PFSK-1 (cell line): ENCODE data around the gene CNGA1.

Source experiments
- FOXP2 ChIP-seq: optimal IDR thresholded peaks from 2 replicates; pipeline ENCODE3; 2011; ENCODE audit warnings: borderline replicate concordance, control low read depth, inconsistent platforms; ENCODE audit not compliant: insufficient read depth; ENCODE audit errors: extremely low read length, extremely low read depth
- POLR2AphosphoS5 ChIP-seq: IDR thresholded peaks from 2 replicates; pipeline ENCODE4 v1.6.1; 2012; ENCODE audit warnings: low read depth, mild to moderate bottlenecking, control low read depth, low read length, moderate library complexity
- REST ChIP-seq, 2 experiments: IDR thresholded peaks; 2 replicates each; pipeline versions ENCODE4 v1.6.1 to v1.8.0; 2011 to 2012; ENCODE audit warnings: low read depth in 2 of 2, low read length in 2 of 2, control low read depth in 1 of 2, inconsistent platforms in 1 of 2, mild to moderate bottlenecking in 1 of 2, moderate library complexity in 1 of 2; ENCODE audit not compliant: insufficient read depth in 1 of 2
- SIN3A ChIP-seq: IDR thresholded peaks from 2 replicates; pipeline ENCODE4 v1.6.1; 2012; ENCODE audit warnings: mild to moderate bottlenecking, low read length, moderate library complexity, borderline replicate concordance; ENCODE audit not compliant: insufficient read depth
- TAF1 ChIP-seq: IDR thresholded peaks from 2 replicates; pipeline ENCODE4 v1.6.1; 2012; ENCODE audit warnings: low read length, control low read depth, borderline replicate concordance; ENCODE audit not compliant: insufficient read depth

DNA sequence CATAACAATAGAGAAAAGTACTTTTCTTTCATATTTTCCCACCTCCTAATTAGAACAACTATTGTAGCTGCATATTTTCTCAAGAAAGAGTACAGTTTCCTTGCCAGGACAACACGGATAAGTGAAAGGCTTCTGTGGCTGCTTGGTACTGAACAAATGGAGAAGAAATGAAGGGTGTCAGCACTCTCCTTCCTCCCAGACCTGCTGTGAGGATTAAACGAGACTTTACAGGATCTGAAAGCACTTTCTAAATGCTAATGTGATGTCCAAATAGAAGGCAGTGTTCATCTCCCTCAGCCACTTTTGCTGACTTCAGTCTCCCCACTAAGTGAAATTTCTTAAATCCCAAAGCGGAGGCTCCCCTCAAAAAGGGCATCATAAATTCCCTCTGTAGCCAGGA, 14.0 kb upstream of the CNGA1 start:
- TF ChIP-seq POLR2AphosphoS5: no peak
- no peak for TF ChIP-seq REST (IDR thresholded peaks at IDR 0.05; ENCODE audit: insufficient read depth in 1 of 2, low read depth in 2 of 2, low read length in 2 of 2)
- no peak for TF ChIP-seq TAF1
- no peak for TF ChIP-seq SIN3A
- TF ChIP-seq FOXP2: no peak
